SK-N-SH treated with all-trans-retinoic acid at 6 μM for 48 hours (cell line): ENCODE results near the gene MMP20.

Source experiments
- ATAC-seq: fragments of 200-7000 bp; cut with Tn5 transposase; 3 replicates; pipeline ENCODE4 v1.9.1; 2020; ENCODE audit warnings: mild to moderate bottlenecking, moderate library complexity
- ARNTL ChIP-seq: fragments of 450-650 bp; formaldehyde crosslinking; IDR thresholded peaks from 2 replicates; pipeline ENCODE4 v1.5.0; 2020; ENCODE audit warnings: low read depth, mild to moderate bottlenecking, moderate library complexity, borderline replicate concordance
- BACH2 ChIP-seq: fragments of 250-450 bp; sonication (Bioruptor Pico); IDR thresholded peaks from 2 replicates; pipeline ENCODE4 v1.9.0; 2021; ENCODE audit warnings: mild to moderate bottlenecking, borderline replicate concordance
- CSDC2 ChIP-seq: fragments of 250-450 bp; sonication (Bioruptor Pico); IDR thresholded peaks from 2 replicates; pipeline ENCODE4 v1.5.0; 2020; ENCODE audit warnings: mild to moderate bottlenecking, moderate library complexity
- ESRRG ChIP-seq: fragments of 250-450 bp; sonication (Bioruptor Pico); IDR thresholded peaks from 2 replicates; pipeline ENCODE4 v1.6.1; 2021; ENCODE audit warnings: mild to moderate bottlenecking
- GLIS3 ChIP-seq: fragments of 250-450 bp; sonication (Bioruptor Pico); IDR thresholded peaks from 2 replicates; pipeline ENCODE4 v1.5.0; 2020; ENCODE audit warnings: mild to moderate bottlenecking, moderate library complexity
- OSR1 ChIP-seq: fragments of 250-450 bp; sonication (Bioruptor Pico); IDR thresholded peaks from 2 replicates; pipeline ENCODE4 v1.8.0; 2022; ENCODE audit warnings: moderate library complexity, mild to moderate bottlenecking, inconsistent platforms
- PPARA ChIP-seq: fragments of 250-450 bp; sonication (Bioruptor Pico); IDR thresholded peaks from 2 replicates; pipeline ENCODE4 v1.5.0; 2020; ENCODE audit warnings: mild to moderate bottlenecking, borderline replicate concordance
- RARB ChIP-seq: fragments of 250-450 bp; sonication (Bioruptor Pico); IDR thresholded peaks from 2 replicates; pipeline ENCODE4 v1.8.0; 2021; ENCODE audit warnings: mild to moderate bottlenecking, moderate library complexity
- SNAI2 ChIP-seq: fragments of 250-450 bp; sonication (Bioruptor Pico); IDR thresholded peaks from 2 replicates; pipeline ENCODE4 v1.5.0; 2020; ENCODE audit warnings: mild to moderate bottlenecking, moderate library complexity
- TCF4 ChIP-seq: fragments of 250-450 bp; sonication (Bioruptor Pico); IDR thresholded peaks from 2 replicates; pipeline ENCODE4 v1.8.0; 2021; ENCODE audit warnings: mild to moderate bottlenecking, moderate library complexity, borderline replicate concordance
- TOX ChIP-seq: fragments of 250-450 bp; sonication (Bioruptor Pico); IDR thresholded peaks from 2 replicates; pipeline ENCODE4 v1.8.0; 2021; ENCODE audit warnings: mild to moderate bottlenecking, moderate library complexity, borderline replicate concordance
- ZC3H10 ChIP-seq: fragments of 250-450 bp; sonication (Bioruptor Pico); IDR thresholded peaks from 2 replicates; pipeline ENCODE4 v1.5.1; 2021; ENCODE audit warnings: mild to moderate bottlenecking, moderate library complexity
- ZFP3 ChIP-seq: fragments of 250-450 bp; sonication (Bioruptor Pico); IDR thresholded peaks from 2 replicates; pipeline ENCODE4 v1.5.0; 2020; ENCODE audit warnings: mild to moderate bottlenecking, moderate library complexity
- ZFP30 ChIP-seq: fragments of 450-650 bp; formaldehyde crosslinking; IDR thresholded peaks from 2 replicates; pipeline ENCODE4 v1.5.0; 2022; ENCODE audit warnings: mild to moderate bottlenecking, moderate library complexity
- ZNF565 ChIP-seq: fragments of 450-650 bp; formaldehyde crosslinking; conservative IDR thresholded peaks from 2 replicates; pipeline ENCODE4 v1.5.0; 2020; ENCODE audit warnings: low read depth, mild to moderate bottlenecking, moderate library complexity
- ZNF70 ChIP-seq: fragments of 450-650 bp; formaldehyde crosslinking; IDR thresholded peaks from 2 replicates; pipeline ENCODE4 v1.5.0; 2020; ENCODE audit warnings: mild to moderate bottlenecking, moderate library complexity
- ZNF8 ChIP-seq: fragments of 450-650 bp; formaldehyde crosslinking; IDR thresholded peaks from 2 replicates; pipeline ENCODE4 v1.5.0; 2020; ENCODE audit warnings: mild to moderate bottlenecking, moderate library complexity
- TF ChIP-seq, protein P1 (sequence below): fragments of 250-450 bp; sonication (Bioruptor Pico); IDR thresholded peaks from 2 replicates; pipeline ENCODE4 v1.8.0; 2020; ENCODE audit warnings: mild to moderate bottlenecking, moderate library complexity, borderline replicate concordance
- TF ChIP-seq, protein P2 (sequence below): fragments of 250-450 bp; sonication (Bioruptor Pico); IDR thresholded peaks from 2 replicates; pipeline ENCODE4 v1.5.1; 2021; ENCODE audit warnings: mild to moderate bottlenecking, moderate library complexity
- TF ChIP-seq, protein P3 (sequence below): fragments of 250-450 bp; sonication (Bioruptor Pico); IDR thresholded peaks from 2 replicates; pipeline ENCODE4 v1.5.1; 2020; ENCODE audit warnings: low read depth, mild to moderate bottlenecking, moderate library complexity
- TF ChIP-seq, protein P4 (sequence below): fragments of 250-450 bp; sonication (Bioruptor Pico); IDR thresholded peaks from 2 replicates; pipeline ENCODE4 v1.5.0; 2020; ENCODE audit warnings: mild to moderate bottlenecking, moderate library complexity

The MMP20 gene

DNA sequence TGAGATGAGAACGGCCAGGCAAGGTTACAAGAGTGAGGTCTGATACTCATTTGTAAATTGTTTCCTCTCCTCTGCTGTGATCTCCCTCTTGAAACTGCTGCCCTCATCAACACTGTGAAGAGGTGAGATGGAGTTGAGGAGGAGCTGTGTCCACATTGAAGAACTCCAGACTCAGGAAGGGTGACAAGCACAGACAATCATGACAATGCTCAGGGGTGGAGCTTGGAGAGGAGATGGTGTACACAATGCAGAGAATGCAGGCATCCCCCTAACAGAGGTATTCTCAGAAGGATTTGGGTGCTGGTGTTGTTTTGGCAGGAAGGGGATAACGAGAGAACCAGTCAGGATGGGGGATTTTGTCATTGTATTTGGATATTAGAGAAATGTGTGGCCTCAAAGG is 73.1 kb downstream of the MMP20 start:
- no peak for ATAC-seq
- TF ChIP-seq TCF4 (no peak), ZC3H10 (CRISPR knock-in tag) (no peak), GLIS3 (CRISPR knock-in tag) (no peak), PPARA (CRISPR knock-in tag) (no peak), ZNF8 (CRISPR knock-in tag) (no peak), TOX (no peak), ZNF70 (no peak), ZFP3 (no peak), BACH2 (CRISPR knock-in tag) (no peak), RARB (CRISPR knock-in tag) (no peak), OSR1 (no peak), ZFP30 (CRISPR knock-in tag) (no peak)
- TF ChIP-seq, protein P1, sequence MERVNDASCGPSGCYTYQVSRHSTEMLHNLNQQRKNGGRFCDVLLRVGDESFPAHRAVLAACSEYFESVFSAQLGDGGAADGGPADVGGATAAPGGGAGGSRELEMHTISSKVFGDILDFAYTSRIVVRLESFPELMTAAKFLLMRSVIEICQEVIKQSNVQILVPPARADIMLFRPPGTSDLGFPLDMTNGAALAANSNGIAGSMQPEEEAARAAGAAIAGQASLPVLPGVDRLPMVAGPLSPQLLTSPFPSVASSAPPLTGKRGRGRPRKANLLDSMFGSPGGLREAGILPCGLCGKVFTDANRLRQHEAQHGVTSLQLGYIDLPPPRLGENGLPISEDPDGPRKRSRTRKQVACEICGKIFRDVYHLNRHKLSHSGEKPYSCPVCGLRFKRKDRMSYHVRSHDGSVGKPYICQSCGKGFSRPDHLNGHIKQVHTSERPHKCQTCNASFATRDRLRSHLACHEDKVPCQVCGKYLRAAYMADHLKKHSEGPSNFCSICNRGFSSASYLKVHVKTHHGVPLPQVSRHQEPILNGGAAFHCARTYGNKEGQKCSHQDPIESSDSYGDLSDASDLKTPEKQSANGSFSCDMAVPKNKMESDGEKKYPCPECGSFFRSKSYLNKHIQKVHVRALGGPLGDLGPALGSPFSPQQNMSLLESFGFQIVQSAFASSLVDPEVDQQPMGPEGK (CRISPR knock-in tag) = no peak
- TF ChIP-seq, protein P2, sequence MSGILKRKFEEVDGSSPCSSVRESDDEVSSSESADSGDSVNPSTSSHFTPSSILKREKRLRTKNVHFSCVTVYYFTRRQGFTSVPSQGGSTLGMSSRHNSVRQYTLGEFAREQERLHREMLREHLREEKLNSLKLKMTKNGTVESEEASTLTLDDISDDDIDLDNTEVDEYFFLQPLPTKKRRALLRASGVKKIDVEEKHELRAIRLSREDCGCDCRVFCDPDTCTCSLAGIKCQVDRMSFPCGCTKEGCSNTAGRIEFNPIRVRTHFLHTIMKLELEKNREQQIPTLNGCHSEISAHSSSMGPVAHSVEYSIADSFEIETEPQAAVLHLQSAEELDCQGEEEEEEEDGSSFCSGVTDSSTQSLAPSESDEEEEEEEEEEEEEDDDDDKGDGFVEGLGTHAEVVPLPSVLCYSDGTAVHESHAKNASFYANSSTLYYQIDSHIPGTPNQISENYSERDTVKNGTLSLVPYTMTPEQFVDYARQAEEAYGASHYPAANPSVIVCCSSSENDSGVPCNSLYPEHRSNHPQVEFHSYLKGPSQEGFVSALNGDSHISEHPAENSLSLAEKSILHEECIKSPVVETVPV = no peak

DNA sequence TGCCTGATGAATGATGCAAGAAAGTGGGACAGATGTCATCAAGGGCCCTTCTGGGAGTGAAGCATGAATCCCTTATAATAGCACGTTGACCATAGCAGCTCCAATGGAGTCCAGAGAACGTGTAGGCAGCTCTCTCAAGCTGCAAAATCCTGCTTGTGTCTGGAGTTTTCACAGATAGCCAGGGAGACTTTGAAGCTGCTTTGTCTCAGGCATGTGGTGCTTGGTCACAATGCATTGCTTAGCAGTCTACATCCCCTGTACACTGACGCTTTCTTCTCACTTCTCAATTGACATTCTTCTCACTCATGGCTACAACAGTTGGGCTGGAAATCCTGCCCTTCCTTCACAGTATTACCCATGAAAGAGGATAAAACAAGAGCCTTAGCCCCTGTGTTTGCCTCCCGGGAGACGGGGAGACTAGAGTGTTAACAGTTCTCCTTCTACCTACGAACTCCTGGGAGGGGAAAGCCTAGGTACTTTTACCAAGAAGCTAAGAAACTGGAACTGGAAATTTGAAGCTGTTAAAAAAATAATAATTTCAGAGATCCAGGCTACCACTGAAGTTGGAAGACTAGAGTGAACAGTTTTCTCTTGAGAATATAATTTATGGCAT is 73.9 kb downstream of the MMP20 start:
- no peak for ATAC-seq
- TF ChIP-seq, protein P3, sequence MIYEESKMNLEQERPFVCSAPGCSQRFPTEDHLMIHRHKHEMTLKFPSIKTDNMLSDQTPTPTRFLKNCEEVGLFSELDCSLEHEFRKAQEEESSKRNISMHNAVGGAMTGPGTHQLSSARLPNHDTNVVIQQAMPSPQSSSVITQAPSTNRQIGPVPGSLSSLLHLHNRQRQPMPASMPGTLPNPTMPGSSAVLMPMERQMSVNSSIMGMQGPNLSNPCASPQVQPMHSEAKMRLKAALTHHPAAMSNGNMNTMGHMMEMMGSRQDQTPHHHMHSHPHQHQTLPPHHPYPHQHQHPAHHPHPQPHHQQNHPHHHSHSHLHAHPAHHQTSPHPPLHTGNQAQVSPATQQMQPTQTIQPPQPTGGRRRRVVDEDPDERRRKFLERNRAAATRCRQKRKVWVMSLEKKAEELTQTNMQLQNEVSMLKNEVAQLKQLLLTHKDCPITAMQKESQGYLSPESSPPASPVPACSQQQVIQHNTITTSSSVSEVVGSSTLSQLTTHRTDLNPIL = no peak
- TF ChIP-seq, protein P4, sequence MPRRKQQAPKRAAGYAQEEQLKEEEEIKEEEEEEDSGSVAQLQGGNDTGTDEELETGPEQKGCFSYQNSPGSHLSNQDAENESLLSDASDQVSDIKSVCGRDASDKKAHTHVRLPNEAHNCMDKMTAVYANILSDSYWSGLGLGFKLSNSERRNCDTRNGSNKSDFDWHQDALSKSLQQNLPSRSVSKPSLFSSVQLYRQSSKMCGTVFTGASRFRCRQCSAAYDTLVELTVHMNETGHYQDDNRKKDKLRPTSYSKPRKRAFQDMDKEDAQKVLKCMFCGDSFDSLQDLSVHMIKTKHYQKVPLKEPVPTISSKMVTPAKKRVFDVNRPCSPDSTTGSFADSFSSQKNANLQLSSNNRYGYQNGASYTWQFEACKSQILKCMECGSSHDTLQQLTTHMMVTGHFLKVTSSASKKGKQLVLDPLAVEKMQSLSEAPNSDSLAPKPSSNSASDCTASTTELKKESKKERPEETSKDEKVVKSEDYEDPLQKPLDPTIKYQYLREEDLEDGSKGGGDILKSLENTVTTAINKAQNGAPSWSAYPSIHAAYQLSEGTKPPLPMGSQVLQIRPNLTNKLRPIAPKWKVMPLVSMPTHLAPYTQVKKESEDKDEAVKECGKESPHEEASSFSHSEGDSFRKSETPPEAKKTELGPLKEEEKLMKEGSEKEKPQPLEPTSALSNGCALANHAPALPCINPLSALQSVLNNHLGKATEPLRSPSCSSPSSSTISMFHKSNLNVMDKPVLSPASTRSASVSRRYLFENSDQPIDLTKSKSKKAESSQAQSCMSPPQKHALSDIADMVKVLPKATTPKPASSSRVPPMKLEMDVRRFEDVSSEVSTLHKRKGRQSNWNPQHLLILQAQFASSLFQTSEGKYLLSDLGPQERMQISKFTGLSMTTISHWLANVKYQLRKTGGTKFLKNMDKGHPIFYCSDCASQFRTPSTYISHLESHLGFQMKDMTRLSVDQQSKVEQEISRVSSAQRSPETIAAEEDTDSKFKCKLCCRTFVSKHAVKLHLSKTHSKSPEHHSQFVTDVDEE = no peak
- TF ChIP-seq ZFP3 (no peak), ZNF565 (no peak), ARNTL (CRISPR knock-in tag) (no peak), RARB (CRISPR knock-in tag) (no peak), ESRRG (no peak), SNAI2 (no peak)
- TF ChIP-seq, all 23 proteins: peak for 0

GRCh38 chr11:102546923-102547471 is 78.1 kb downstream of the MMP20 start:
- no peak for ATAC-seq
- TF ChIP-seq BACH2 (CRISPR knock-in tag) (no peak), ARNTL (CRISPR knock-in tag) (no peak)

- TF ChIP-seq BACH2 (CRISPR knock-in tag) (no peak), ZNF70 (no peak), ZNF8 (CRISPR knock-in tag) (no peak)
- TF ChIP-seq, all 23 proteins: peak for 0
- no peak for ATAC-seq
These were observed 78.7 kb downstream of the MMP20 start for GRCh38 chr11:102546427-102546826.

DNA sequence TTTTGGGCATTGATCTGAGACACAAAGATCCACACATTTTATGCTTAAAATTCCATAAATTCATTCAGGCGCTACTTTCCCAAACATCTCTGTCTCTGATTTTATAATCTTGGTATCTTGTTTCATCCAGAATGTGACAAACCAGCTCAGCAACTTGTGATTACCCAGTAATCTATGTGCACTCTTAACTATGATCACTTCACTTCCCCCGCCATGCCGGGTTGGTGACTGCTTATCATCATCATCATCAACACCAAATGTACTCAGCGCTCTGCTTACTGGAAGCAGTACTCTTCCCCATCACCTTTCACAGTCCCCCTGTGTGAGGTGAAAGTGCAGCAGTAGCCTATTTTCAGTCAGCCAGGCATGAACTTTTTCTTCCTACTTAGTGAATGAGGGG is 79.4 kb downstream of the MMP20 start:
- TF ChIP-seq ZC3H10 (CRISPR knock-in tag) (no peak), GLIS3 (CRISPR knock-in tag) (no peak), SNAI2 (no peak), TOX (no peak), CSDC2 (CRISPR knock-in tag) (no peak)
- no peak for ATAC-seq
